DMS153 treated with DMSO at 0.1 percent for 48 hours (cell line): ENCODE data around the gene MIXL1.
"Not testable (repeated sequence)": the region's sequence is repeated elsewhere in the genome, so short reads cannot be mapped to it uniquely, and the experiment has no call there.

Source experiments
- DNase-seq: peaks from one replicate; lab custom pipeline; 2025; ENCODE audit not compliant: unreplicated experiment; lab: John Stamatoyannopoulos, UW

The MIXL1 gene

DNA sequence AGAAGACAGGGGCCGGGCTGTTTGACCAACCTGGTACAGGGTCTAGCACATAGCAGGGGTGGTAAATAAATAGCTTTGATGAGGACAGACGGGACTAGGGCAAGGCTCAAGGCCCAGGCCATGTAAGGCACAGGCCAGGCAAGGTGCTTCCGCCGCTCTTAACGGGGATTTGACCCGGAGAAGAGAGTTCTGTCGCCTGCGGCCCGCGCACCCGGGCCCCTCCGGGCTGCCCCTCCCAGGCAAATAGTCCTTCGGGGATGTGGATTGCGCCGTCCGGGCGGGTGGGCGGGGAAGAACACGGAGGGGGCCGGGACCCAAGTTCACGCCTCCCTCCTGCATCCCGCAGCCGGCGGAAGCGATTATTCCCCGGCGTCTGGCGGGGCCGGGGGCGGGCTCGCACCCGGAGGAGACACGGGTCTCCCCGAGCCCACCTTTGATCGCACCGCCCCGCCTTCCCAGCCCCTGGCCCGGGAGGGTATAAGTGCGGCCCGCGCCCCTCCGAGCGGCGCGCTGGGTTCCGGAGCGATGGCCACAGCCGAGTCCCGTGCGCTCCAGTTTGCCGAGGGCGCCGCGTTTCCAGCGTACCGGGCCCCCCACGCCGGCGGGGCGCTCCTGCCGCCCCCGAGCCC, at the start of gene MIXL1:
Gene MIXL1, plus strand, starts transcription at position 508 of the 629 bp plus-strand sequence. Its CDS starts 18 bp downstream, at position 526.
- DNase-seq: no peak

DNA sequence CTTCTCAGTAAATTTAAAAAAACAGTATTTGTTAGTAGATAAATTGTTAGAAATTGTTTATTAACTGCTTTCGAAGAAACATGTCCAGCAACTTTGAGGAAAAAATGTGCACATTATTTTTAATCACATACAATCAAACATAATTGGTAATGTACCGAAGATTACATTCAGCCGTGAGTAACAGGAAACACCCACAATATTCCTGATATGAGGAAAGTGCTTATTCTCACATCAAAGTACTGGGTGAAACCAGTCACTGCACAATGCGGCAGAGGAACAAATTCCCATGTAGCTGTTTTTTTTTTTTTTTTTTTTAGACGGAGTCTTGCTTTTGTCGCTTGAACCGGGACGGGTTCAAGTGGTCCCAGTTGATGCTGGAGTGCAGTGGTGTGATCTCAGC, 46.6 kb upstream of the MIXL1 start:
- DNase-seq: no peak

DNA sequence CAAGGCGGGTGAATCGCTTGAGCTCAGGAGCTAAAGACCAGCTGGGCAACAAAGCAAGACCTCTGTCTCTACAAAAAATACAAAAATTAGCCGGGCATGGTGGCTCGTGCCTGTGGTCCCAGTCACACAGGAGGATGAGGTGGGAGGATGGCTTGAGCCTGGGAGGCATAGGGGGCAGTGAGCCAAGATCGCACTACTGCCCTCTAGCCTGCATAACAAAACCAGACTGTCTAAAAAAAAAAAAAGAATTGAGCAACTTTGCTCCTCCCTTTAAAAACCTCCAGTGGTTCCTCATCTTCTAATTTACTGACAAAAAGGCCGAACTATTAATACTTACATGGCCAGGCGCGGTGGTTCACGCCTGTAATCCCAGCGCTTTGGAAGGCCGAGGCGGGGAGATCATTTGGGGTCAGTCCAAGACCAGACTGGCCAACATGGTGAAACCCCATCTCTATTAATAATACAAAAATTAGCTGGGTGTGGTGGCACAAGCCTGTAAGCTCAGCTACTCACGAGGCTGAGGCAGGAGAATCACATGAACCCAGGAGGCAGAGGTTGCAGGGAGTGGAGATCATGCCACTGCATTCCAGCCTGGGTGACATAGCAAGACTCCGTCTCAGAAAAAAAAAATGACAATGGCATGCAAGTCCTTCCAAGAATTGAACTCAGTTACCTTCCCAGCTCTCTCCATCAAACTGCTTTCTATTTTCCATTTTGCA, 41.3 kb upstream of the MIXL1 start:
- no peak for DNase-seq

DNA sequence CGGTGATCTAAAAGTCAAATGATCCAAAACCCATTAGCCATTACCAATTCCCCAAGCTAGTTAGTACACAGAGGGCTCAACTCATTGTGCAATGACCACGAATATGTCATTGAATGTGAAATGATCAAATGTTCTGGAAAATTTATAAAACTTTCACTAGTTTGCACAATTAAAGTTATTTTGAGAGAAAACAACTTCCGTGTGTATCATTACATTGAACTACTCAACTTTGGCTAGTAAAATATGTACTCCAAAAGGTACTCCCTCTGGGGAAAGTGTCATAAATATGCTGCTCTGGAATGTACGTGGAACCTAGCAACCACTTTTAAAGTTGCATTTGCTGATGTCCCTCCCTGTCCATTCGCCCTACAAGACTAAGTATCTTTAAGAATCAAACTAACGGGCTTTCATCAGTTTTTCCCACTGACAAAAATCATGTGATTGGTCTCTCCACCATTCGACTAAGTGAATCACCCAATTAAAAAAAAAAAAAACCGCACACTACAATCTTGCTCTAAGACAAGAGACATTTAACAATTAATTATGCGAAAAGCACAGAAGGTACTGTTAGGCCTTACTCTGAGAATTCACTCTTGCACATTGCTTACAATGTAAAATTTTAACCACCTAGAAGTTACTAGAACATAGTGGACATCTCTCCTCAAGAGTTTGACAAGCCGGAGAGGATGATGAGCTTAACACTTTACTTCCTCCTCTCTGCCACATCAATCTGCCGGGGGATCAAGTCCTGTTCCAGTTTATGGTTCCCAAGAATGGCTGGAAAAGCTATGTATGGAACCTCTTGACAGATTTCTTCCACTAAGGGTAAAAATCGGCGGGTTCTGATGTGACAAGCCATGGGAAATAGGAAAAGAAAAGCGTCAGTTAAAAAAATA, 38.1 kb upstream of the MIXL1 start:
- DNase-seq: no peak

DNA sequence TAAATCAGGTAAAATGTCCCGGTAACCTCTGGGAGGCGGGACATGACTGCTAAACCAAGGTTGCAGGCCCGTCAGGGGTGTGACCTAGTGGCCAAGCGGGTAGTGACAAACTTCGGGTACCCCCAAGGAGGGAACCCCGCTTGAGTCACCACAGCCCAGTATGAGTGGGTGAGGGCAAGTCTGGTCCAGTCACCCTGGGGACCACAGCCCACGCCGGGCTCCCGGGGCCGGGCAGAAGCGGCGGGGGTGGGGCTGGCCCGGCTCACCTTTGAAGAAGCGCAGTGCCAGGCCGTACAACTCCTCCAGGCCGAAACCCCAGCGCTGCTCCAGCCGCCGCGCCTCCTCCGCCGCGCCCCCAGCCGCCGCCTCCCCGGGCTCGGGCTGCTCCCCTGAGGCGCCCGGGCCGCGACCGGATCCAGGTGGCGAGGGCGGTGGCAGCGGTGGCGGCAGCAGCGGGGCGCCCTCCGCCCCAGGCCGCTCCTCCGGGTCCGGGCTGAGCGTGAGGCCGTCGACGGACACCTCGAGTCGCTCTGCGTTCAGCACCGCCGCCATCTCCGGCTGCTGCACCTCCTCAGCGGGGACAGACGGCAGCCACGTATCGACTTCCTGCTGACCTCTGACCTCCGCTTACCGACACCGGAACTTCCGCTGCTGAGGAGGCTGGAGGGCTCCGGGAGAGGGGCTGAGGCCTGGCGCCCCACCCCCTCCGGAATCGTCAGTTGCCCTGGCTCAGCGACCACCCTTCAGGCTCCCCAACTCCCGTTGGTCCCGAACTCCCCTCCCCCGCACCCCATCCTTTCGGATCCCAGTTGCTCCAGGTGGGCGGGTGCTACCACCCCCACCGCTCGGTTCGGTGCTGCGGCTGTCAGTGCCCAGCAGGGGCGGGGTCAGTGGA, 37.1 kb upstream of the MIXL1 start, which contains the start of gene ACBD3:
Gene ACBD3, minus strand, starts transcription at position 618 of the 895 bp plus-strand sequence. Its CDS starts 66 bp downstream, at position 552.
- DNase-seq: peak; percentile 80

DNA sequence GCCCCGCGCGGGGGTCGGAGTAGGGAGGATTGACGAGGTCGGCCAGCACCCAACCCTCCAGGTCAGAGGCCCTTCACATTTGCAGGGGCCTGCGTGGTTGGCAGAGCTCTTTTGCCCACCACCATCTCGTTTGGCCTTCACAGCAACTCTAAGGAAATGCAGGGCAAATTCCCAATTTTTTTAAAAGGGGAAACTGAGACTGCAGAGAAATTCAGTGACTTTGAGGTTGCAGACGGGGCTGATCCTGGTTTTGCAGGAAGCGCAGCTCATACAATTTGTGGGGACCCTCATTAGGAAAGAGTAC, 36.5 kb upstream of the MIXL1 start:
- DNase-seq: no peak

DNA sequence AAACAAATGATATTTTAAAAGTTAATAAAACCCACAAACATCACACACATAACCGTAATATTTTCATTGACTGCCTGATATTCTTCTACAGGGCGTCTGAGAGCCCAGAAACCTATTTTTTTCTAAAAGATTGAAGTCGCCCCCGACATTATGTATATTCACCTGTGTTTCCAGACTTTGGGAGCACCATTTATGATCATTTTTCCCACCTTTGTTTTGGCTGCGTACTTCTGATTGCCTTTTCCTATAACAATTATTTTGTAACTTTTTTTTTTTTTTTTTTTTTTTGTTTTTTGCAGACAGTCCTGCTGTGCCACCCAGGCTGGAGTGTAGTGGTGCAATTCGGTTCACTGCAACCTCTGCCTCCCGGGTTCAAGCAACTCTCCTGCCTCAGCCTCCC, 36.1 kb upstream of the MIXL1 start:
- DNase-seq: no peak

DNA sequence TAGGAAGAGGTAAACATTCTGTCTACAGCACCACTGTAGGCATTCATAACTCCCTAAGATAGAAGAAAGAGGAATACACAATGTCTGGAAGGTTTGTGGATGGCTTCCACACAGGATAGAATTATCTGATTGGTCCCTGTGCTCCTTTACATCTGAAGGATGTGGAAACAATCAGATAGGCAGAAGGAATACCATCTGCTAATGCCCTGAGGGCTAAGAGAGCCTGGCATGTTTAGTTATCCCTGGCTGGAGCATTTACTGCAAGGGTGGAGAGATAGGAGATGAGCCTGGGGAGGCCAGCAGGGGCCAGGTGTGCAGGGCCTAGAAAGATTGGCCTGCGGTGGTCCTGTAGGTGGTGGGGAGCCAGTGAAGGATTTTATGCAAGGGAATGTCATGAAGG, 28.3 kb upstream of the MIXL1 start:
- DNase-seq: no peak

DNA sequence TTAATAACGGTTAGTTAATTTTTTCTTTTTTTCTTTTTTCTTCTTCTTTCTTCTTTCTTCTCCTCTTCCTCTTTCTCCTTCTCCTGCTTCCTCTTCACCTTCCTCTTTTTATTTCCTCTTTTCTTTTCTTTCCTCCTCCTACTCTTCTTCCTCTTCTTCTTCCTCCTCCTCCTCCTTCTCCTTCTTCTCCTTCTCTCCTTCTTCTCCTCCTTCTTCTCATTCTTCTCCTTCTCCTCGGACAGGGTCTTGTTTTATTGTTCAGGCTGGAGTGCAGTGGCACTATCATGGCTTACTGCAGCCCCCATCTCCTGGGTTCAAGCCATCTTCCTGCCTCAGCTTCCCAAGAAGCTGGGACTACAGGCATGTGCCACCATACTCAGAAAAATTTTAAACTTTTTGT, 23.5 kb upstream of the MIXL1 start:
- DNase-seq: no peak

DNA sequence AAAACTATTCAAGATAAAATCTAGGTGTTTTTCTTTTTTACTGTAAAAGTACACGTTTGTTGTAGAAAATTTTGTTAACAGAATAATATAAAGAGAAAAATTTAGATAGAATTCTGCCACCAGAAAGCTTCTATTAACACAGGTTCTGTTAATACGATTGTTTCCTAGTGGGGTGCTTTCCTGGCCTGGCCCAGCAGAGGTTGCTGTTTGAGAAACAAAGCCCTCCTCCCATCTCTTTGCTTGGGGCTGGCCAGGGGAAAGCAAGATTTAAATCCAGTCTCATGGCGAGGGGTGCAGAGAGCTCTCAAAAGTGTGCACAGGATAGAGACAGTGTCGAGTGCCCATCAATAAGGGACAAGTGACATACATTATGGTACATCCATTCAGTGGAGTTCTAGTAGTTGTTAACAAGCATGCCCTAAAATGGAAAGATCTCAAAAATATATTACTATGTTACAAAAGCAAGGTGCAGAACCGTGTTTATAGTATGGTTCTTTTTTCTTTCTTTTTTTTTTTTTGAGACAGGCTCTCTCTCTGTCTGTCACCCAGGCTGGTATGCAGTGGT, 22.4 kb upstream of the MIXL1 start:
- DNase-seq: no peak

DNA sequence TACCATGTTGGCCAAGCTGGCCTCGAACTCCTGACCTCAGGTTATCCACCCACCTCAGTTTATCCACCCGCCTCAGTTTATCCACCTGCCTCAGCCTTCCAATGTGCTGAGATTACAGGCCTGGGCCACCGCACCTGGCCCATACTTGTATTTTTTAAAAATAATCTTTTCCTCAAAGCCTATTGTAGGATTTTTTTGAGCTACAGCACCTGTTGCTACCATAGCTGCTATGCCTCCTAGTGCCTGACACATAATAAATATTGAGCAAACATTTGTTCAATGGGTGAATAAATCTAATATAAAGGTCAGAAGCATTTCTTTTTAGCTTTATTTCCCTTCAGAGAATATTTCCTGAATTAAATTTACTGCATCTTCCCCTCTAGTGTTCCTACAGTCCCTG, 21.2 kb upstream of the MIXL1 start:
- DNase-seq: no peak

DNA sequence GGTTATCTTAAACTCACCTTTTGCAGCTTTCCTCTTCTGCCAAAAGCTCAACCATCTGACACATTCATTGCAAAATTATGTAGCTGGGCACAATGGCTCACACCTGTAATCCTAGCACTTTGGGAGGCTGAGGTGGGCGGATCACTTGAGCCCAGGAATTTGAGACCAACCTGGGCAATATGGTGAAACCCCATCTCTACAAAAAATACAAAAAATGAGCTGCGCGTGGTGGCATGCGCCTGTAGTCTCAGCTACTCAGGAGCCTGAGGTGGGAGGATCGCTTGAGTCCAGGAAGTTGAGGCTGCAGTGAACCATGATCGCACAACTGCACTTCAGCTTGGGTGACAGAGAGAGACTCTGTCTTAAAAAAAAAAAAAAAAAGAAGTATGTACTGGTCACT, 20.8 kb upstream of the MIXL1 start:
- DNase-seq: not testable (repeated sequence)

DNA sequence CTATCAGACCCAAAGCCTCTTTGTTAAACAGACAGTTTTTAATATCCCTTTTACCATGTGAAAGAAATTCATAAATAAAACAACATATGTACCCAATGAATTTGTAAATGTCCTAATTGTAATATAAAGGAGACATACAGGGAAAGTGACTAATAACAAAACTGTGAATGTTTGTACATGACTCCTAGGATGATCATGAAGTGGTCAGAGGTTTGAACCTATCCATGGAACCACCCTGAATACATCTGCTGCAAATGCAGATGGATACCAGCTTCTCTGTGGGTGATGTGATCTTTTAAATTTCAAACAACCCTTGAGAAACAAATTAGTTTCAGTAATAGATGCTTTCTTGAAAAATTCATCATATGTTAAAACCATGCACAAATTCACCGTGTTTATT, 20.2 kb upstream of the MIXL1 start:
- no peak for DNase-seq

DNA sequence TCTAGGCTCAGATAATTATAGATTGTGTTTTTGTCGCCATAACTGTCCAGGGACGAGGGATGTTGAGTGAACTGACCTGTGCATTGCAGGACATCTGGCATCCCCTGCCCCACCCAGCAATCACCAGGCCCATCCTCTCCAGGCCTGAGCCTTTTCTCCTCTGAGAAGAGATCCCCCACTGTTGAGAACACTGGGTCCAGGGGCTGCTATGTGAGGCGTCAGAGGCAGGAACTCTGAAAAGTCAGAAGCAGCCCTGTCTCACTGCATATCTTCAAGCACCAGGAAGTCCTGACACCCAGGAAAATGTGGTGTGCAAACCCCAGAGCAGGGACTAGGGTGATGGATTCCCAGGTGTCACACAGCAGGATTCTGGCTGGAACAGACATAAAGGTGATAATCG, 19.8 kb upstream of the MIXL1 start:
- DNase-seq: no peak

DNA sequence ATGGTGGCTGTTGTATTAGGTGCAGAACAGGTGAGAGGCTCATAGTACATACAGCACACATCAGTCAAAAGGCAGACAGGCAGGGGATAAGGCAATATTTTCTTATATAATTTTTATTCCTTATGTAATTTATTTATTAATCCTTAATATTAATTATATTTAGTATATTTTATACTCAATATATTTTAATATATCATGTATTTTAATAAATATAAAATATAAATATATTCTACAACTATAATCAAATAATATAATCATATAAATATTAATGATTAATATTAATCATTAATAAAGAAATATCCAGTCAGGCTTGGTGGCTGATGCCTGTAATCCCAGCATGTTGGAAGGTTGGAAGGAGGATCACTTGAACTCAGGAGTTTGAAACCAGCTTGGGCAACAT, 19.3 kb upstream of the MIXL1 start:
- DNase-seq: no peak

DNA sequence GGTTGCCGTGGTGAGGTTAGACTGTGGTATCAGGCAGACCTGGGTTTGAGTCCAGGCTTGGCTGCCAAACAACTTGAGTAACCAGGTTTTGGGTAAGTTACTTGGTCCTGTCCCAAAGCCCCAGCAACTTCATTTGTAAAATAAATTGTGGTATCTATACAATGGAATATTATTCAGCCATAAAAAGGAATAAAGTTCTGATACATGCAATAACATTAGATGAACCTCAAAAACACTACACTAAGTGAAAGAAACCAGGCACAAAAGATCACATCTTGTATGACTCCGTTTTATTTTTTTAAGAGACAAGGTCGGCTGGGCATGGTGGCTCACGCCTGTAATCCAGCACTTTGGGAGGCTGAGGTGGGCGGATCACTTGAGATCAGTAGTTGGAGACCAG, 16.4 kb upstream of the MIXL1 start:
- no peak for DNase-seq

DNA sequence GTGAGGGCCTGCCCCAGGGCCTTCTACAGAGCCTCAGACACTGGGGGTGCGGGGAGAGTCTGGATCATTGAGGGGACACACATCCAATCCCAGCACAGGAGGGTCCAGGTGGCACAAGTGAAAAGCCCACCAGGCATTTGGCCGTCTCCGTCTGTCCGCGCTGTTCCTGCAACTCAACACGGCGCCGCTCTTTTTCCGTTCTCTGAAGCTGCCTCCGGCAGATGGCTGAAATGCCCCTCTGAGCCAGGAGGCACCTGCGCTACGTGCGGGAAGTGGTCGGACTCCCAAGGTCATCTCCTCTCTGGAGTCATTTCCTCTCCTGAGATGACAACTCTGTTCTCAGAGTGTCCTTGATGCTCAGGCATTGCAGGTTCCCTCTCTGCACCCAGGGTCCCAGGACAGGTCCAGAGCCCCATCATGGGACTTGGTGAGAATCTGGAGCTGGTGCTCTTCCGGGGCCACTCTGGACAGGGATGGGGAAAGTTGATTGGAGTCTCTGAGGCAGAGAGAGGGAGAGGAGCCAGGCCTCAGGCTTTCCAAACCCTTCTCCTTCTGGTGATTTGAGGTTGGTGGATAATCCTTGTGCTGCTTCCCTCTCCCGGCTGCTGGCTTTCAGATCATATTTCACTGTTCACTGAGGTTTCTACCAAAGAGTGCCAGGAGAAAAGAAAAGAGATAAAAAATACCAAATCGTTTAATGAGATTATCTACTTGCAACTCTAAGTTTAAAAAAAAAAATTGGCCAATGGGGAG, 14.0 kb upstream of the MIXL1 start:
- no peak for DNase-seq

DNA sequence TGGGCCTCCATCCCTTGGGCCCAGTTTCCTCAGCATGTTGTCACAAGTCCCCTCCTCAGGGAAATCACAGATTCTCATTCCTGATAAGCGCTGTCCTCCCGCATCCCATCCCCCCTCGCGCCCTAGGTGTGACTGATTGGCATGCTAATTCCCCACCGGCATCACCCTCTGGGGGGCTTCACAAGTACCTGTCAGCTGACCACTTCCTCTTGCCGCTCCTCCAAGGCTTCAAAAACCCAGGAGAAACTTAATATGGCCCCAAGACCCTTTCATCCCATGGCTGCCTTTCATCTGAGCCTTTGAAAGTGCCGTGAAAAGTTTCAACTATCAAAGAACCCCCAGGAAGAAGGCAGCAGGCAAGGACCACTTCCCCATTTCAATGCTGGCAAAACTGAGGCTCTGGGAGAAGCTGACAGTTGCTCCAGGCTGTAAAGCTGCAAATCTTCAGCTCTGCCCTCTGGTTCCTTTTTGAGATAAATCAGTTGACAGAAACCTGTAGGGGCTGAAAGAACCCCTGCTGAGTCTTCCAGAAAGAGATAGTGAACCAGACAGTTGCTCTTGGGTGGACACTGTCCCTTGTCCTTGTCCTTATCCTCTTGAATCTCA, 12.8 kb upstream of the MIXL1 start:
- no peak for DNase-seq

DNA sequence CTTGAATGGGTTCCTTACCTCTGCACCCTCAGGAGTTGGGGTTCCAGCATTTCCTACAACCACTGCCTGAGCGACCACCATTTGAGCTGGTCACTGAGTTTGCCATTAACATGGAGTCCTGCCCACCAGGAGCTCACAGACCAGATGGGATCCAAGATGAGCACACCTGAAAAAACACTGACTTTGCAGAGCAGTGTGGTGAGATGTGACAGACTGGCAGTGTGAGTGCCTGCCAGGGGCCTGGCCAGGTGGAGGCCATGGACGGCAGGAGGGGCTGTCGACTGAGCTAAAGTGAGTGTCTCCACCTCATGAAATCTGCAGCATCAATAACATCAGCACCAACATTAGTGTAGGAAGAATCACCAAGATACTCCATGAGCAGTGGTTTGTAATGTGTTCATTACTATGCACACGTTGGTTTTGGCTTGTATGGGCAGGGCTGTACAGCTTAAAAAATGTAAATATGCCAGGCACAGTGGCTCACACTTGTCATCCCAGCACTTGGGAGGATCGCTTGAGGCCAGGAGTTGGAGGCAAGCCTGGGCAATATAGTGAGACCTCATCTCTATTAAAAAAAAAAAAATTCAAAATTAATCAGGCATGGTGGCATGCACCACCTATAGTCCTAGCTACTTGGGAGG, 12.2 kb upstream of the MIXL1 start:
- DNase-seq: no peak
